Duodenal mucosa (tissue), 2 donors: ENCODE data around the gene FOXJ2.
"Not testable (repeated sequence)": the region's sequence is repeated elsewhere in the genome, so short reads cannot be mapped to it uniquely, and the experiment has no call there.

Source experiments
- H3K27ac ChIP-seq: one replicate; pipeline ENCODE4 v1.7.0; 2013; ENCODE audit warnings: low read depth, low read length
- H3K27me3 ChIP-seq, 2 donors: one replicate each; pipeline ENCODE4 v1.7.0; 2013; ENCODE audit warnings: low read length in 2 of 2, control low read depth in 1 of 2; ENCODE audit not compliant: insufficient read depth in 2 of 2, control insufficient read depth in 1 of 2
- H3K36me3 ChIP-seq, 2 donors: one replicate each; pipeline ENCODE4 v1.7.0; 2013; ENCODE audit warnings: low read length in 2 of 2, control low read depth in 1 of 2; ENCODE audit not compliant: insufficient read depth in 2 of 2, control insufficient read depth in 1 of 2
- H3K4me1 ChIP-seq, 2 donors: one replicate each; pipeline ENCODE4 v1.7.0; 2013; ENCODE audit warnings: low read length in 2 of 2, control low read depth in 1 of 2; ENCODE audit not compliant: insufficient read depth in 2 of 2, control insufficient read depth in 1 of 2
- H3K4me3 ChIP-seq, 2 donors: one replicate each; pipeline ENCODE4 v1.7.0; 2013; ENCODE audit warnings: low read length in 2 of 2, low read depth in 1 of 2
- H3K9ac ChIP-seq, 2 donors: one replicate each; pipeline ENCODE4 v1.7.0; 2013; ENCODE audit warnings: low read length in 2 of 2, low read depth in 1 of 2
- H3K9me3 ChIP-seq, 2 donors: one replicate each; pipeline ENCODE4 v1.7.0; 2013; ENCODE audit warnings: low read length in 2 of 2, control low read depth in 1 of 2; ENCODE audit not compliant: control insufficient read depth in 1 of 2

FOXJ2 gene

GRCh38 chr12:8032242-8033152, at the start of gene FOXJ2:
Gene FOXJ2 (plus strand): TSS chr12:8032716. CDS start chr12:8039833, 7,117 bp downstream.
- Histone ChIP-seq H3K36me3 (no peaks in the 10 kb centered on the region), H3K27ac (peak within 1 kb of the TSS; percentile 93), H3K27me3 (no peaks in the 10 kb centered on the region), H3K9ac (peak within 1 kb of the TSS; percentile 91 to 95), H3K4me3 (peak within 1 kb of the TSS; percentile 87 to 93), H3K9me3 (no peaks in the 10 kb centered on the region), H3K4me1 (peaks cover 39 to 47% of the 10 kb centered on the region in 2 donors)

GRCh38 chr12:7983019-7983418, 49.5 kb upstream of the FOXJ2 start:
- H3K36me3 ChIP-seq, H3K9me3 ChIP-seq, H3K4me1 ChIP-seq, H3K4me3 ChIP-seq, H3K9ac ChIP-seq, H3K27ac ChIP-seq, H3K27me3 ChIP-seq: not testable (repeated sequence)

- not testable (repeated sequence) for H3K36me3 ChIP-seq, H3K27ac ChIP-seq, H3K4me3 ChIP-seq, H3K9me3 ChIP-seq, H3K4me1 ChIP-seq, H3K9ac ChIP-seq, H3K27me3 ChIP-seq
Observed at GRCh38 chr12:7983460-7983859, 49.1 kb upstream of the FOXJ2 start.

- Histone ChIP-seq H3K4me1 (no peaks in the 10 kb centered on the region), H3K9me3 (no peaks in the 10 kb centered on the region), H3K4me3 (no peak overlapping the region), H3K36me3 (no peaks in the 10 kb centered on the region), H3K9ac (no peak overlapping the region), H3K27ac (no peak overlapping the region), H3K27me3 (no peaks in the 10 kb centered on the region)
Observed at GRCh38 chr12:7984900-7985299, 47.6 kb upstream of the FOXJ2 start.

GRCh38 chr12:7985802-7986418, 46.6 kb upstream of the FOXJ2 start:
- H3K4me1 ChIP-seq = no peaks in the 10 kb centered on the region
- H3K9ac ChIP-seq = no peak overlapping the region
- no peak overlapping the region for H3K27ac ChIP-seq
- no peaks in the 10 kb centered on the region for H3K9me3 ChIP-seq
- no peaks in the 10 kb centered on the region for H3K36me3 ChIP-seq
- H3K4me3 ChIP-seq = no peak overlapping the region
- no peaks in the 10 kb centered on the region for H3K27me3 ChIP-seq

- Histone ChIP-seq H3K4me1 (no peaks in the 10 kb centered on the region), H3K36me3 (no peaks in the 10 kb centered on the region), H3K27me3 (no peaks in the 10 kb centered on the region), H3K4me3 (no peak overlapping the region), H3K27ac (no peak overlapping the region), H3K9me3 (no peaks in the 10 kb centered on the region), H3K9ac (no peak overlapping the region)
Observed at GRCh38 chr12:7989827-7990491, 42.6 kb upstream of the FOXJ2 start.

GRCh38 chr12:7991535-7991934, 41.0 kb upstream of the FOXJ2 start:
- no peak overlapping the region for H3K27ac ChIP-seq

GRCh38 chr12:7994731-7995205, 37.7 kb upstream of the FOXJ2 start:
- H3K27ac ChIP-seq = no peak overlapping the region
- no peak overlapping the region for H3K9ac ChIP-seq

More at GRCh38 chr12:7991535-7991934, 41.0 kb upstream of the FOXJ2 start:
- Histone ChIP-seq H3K9ac (no peak overlapping the region), H3K36me3 (no peaks in the 10 kb centered on the region), H3K9me3 (no peaks in the 10 kb centered on the region), H3K4me3 (no peak overlapping the region), H3K4me1 (no peaks in the 10 kb centered on the region), H3K27me3 (no peaks in the 10 kb centered on the region)

GRCh38 chr12:7995266-7995963, 37.1 kb upstream of the FOXJ2 start:
- no peaks in the 10 kb centered on the region for H3K9me3 ChIP-seq
- H3K27ac ChIP-seq = no peak overlapping the region
- no peaks in the 10 kb centered on the region for H3K36me3 ChIP-seq
- no peaks in the 10 kb centered on the region for H3K4me1 ChIP-seq
- no peak overlapping the region for H3K4me3 ChIP-seq
- H3K27me3 ChIP-seq = no peaks in the 10 kb centered on the region
- H3K9ac ChIP-seq = no peak overlapping the region

More at GRCh38 chr12:7994731-7995205, 37.7 kb upstream of the FOXJ2 start:
- Histone ChIP-seq H3K9me3 (no peaks in the 10 kb centered on the region), H3K36me3 (no peaks in the 10 kb centered on the region), H3K4me1 (no peaks in the 10 kb centered on the region), H3K4me3 (no peak overlapping the region), H3K27me3 (no peaks in the 10 kb centered on the region)
